Heart left ventricle (tissue), 16 donors: ENCODE results near the gene TRAPPC10. TPM values are rescaled to one million over a fixed set of nuclear protein-coding genes. Genes with fewer than 3 reads are reported as not detected.

Source experiments
- ATAC-seq, 4 donors: fragments of 200-7000 bp; cut with Tn5 transposase; one replicate each; pipeline ENCODE4 v1.9.1; 2020 to 2022; ENCODE audit warnings: moderate library complexity in 4 of 4, mild to moderate bottlenecking in 3 of 4, moderate number of reproducible peaks in 1 of 4
- DNase-seq, 5 donors: peaks; one replicate each; pipeline ENCODE4 v3.0.0-alpha.2; 2020
- H3K27ac ChIP-seq, 12 donors: fragments of 200-600 bp; sonication (generic) in 4 of 12; one replicate each; pipeline versions ENCODE4 v1.5.0 to v1.8.0; 2016 to 2022; ENCODE audit warnings: mild to moderate bottlenecking in 2 of 12
- H3K27me3 ChIP-seq, 9 donors: fragments of 200-600 bp; sonication (generic) in 2 of 9; one replicate each; pipeline versions ENCODE4 v1.5.1 to v1.8.0; 2016 to 2022; ENCODE audit warnings: mild to moderate bottlenecking in 3 of 9
- H3K36me3 ChIP-seq, 9 donors: fragments of 200-600 bp; sonication (generic) in 2 of 9; one replicate each; pipeline versions ENCODE4 v1.5.0 to v1.8.0; 2018 to 2022; ENCODE audit warnings: mild to moderate bottlenecking in 2 of 9
- H3K4me1 ChIP-seq, 12 donors: fragments of 200-600 bp; sonication (generic) in 4 of 12; one replicate each; pipeline versions ENCODE4 v1.5.0 to v1.8.0; 2016 to 2022; ENCODE audit warnings: mild to moderate bottlenecking in 3 of 12
- H3K4me3 ChIP-seq, 12 donors: fragments of 200-600 bp; sonication (generic) in 4 of 12; one replicate each; pipeline versions ENCODE4 v1.5.0 to v1.8.0; 2017 to 2022; ENCODE audit warnings: mild to moderate bottlenecking in 9 of 12, moderate library complexity in 4 of 12
- H3K9me3 ChIP-seq, 12 donors: fragments of 200-600 bp; sonication (generic) in 4 of 12; one replicate each; pipeline versions ENCODE4 v1.5.0 to v1.8.0; 2016 to 2022; ENCODE audit warnings: mild to moderate bottlenecking in 1 of 12
- CTCF ChIP-seq, 12 donors: fragments of 200-600 bp; sonication (generic) in 4 of 12; IDR thresholded peaks; one replicate each; pipeline versions ENCODE4 v1.5.0 to v1.8.0; 2018 to 2022; ENCODE audit warnings: antibody characterized with exemption in 12 of 12, mild to moderate bottlenecking in 5 of 12
- POLR2A ChIP-seq, 2 donors: fragments of 450-650 bp; IDR thresholded peaks; one replicate each; pipeline ENCODE4 v1.6.1; 2017; ENCODE audit warnings: antibody characterized with exemption in 2 of 2, mild to moderate bottlenecking in 2 of 2, moderate library complexity in 2 of 2
- WGBS, 4 donors: extraction: QIAGEN DNeasy Blood & Tissue Kit in 2 of 4; methylation state at CpG; one replicate each; pipeline versions ENCODE4 v1.1.5 to v1.1.7; 2013 to 2018; 5-methylcytosine and 5-hydroxymethylcytosine counted together
- intact Hi-C, 10 donors: fragments of 100-400 bp; cut with DNase I; formaldehyde crosslinking; loops; one replicate each; pipeline versions ENCODE4 v1.11.1 to v1.14.2; 2022
- polyA plus RNA-seq, 2 donors: library from polyadenylated mRNA; stranded (reverse); fragments of 200-250 nt; gene quantifications; one replicate each; pipeline ENCODE4 v1.2.3, GENCODE V29; 2013
- total RNA-seq, 9 donors: library from RNA; depleted of rRNA in 2 of 9; stranded (reverse); fragments of >200 nt in 2 of 9; fragmentation: NEBNext Ultra II Directional in 3 of 9; extraction: Animal tissue kit (Norgen Biotek cat#: 25700) in 3 of 9; gene quantifications; one replicate each; pipeline versions ENCODE4 v1.1.0 to v1.2.4, GENCODE V29; 2016 to 2023
- donor health status: ischemic (EF 13 %, LVEDD 7.1; RV severe dilation, severe dysfunction).
- donor health status: healthy with polysubstance abuse.
- donor health status: DM: no; HTN: yes; CAD: no.
- donor health status: DM: no; HTN: no; CAD: no.
- donor health status: ischemic (EF 25% LVEDD 6.9; RV normal size, moderate dysfunction).
- donor health status: ischemic (EF 25% LVEDD 5.7; RV mildly dilated, moderate dysfunction).
- donor health status: healthy.
- donor health status: DM: yes; HTN: yes; CAD: no.
- donor health status: ischemic (EF 35%, LVEDD 5.7; RV mildly dilated, moderate dysfunction).
- donor health status: nonischemic (EF 11% LVEDD 7.7; RV severe dilation, severe dysfunction).
- donor health status: DM: yes; HTN: yes; CAD: no.
- donor health status: PGD.
- donor health status: ischemic (EF 29% LVEDD 5.4; RV normal size, mild dysfunction).
- donor health status: nonischemic (EF 23%, LVEDD 6.1; RV moderate dilation, normal function).

TRAPPC10 gene
- total and polyA plus RNA-seq, 11 donors: 5.6 to 32.0 (median 22.1) TPM

GRCh38 chr21:43979654-43980053 lies 32.5 kb upstream of the TRAPPC10 start:
- Histone ChIP-seq H3K27me3 (no peaks in the 10 kb centered on the region), H3K9me3 (no peaks in the 10 kb centered on the region), H3K36me3 (peaks cover 0 to 70% (median 57%) of the 10 kb centered on the region in 9 donors), H3K4me1 (peaks cover 0 to 9% (median 3%) of the 10 kb centered on the region in 12 donors), H3K4me3 (no peak overlapping the region), H3K27ac (no peak overlapping the region)
- DNase-seq: no peak
- no peak for ATAC-seq
- intact Hi-C loops: loop anchor here in 1 of 10 donors (5.0 kb wide), 1 partner anchor 117 kb away; no protein-coding TSS in a partner anchor
- TF ChIP-seq CTCF (IDR thresholded peaks at IDR 0.05) (no peak), POLR2A (IDR thresholded peaks at IDR 0.05) (no peak)
- 77 to 90% (median 84%) methylated on average over 7 of the region's 7 CpGs for WGBS, 4 donors

GRCh38 chr21:43981151-43981870 lies 30.8 kb upstream of the TRAPPC10 start:
- intact Hi-C loops: no loop called here
- WGBS, 4 donors: 85 to 88% (median 86%) methylated on average over 14 to 26 of the region's 26 CpGs
- no peak for TF ChIP-seq CTCF (IDR thresholded peaks at IDR 0.05)
- peaks cover 0 to 70% (median 57%) of the 10 kb centered on the region in 9 donors for H3K36me3 ChIP-seq
- ATAC-seq (no peak), DNase-seq (no peak)
- H3K27me3 ChIP-seq: no peaks in the 10 kb centered on the region
- H3K4me1 ChIP-seq: peaks cover 0 to 8% (median 2%) of the 10 kb centered on the region in 12 donors
- H3K9me3 ChIP-seq: no peaks in the 10 kb centered on the region
- H3K4me3 ChIP-seq: no peak overlapping the region
- H3K27ac ChIP-seq: no peak overlapping the region

GRCh38 chr21:43981871-43982210 lies 30.3 kb upstream of the TRAPPC10 start:
- H3K4me1 ChIP-seq: peaks cover 0 to 13% (median 2%) of the 10 kb centered on the region in 12 donors
- H3K9me3 ChIP-seq: no peaks in the 10 kb centered on the region
- no peak overlapping the region for H3K4me3 ChIP-seq
- H3K36me3 ChIP-seq: peaks cover 0 to 69% (median 57%) of the 10 kb centered on the region in 9 donors
- 80 to 86% (median 84%) methylated on average over 11 to 13 of the region's 13 CpGs for WGBS, 4 donors
- DNase-seq (no peak), ATAC-seq (no peak)
- no peak overlapping the region for H3K27ac ChIP-seq
- no peaks in the 10 kb centered on the region for H3K27me3 ChIP-seq
- TF ChIP-seq CTCF (IDR thresholded peaks at IDR 0.05) (no peak), POLR2A (IDR thresholded peaks at IDR 0.05) (no peak)
- intact Hi-C loops: no loop called here

GRCh38 chr21:43982489-43983078 lies 29.5 kb upstream of the TRAPPC10 start:
- no peak for ATAC-seq
- intact Hi-C loops: no loop called here
- H3K4me1 ChIP-seq: peaks cover 0 to 19% (median 7%) of the 10 kb centered on the region in 12 donors
- H3K27ac ChIP-seq: no peak overlapping the region
- WGBS, 4 donors: 88 to 90% (median 89%) methylated on average over 28 to 32 of the region's 32 CpGs
- DNase-seq: no peak
- no peaks in the 10 kb centered on the region for H3K9me3 ChIP-seq
- peaks cover 0 to 62% (median 54%) of the 10 kb centered on the region in 9 donors for H3K36me3 ChIP-seq
- no peaks in the 10 kb centered on the region for H3K27me3 ChIP-seq
- TF ChIP-seq POLR2A (IDR thresholded peaks at IDR 0.05) (no peak), CTCF (IDR thresholded peaks at IDR 0.05) (no peak)
- H3K4me3 ChIP-seq: no peak overlapping the region
